T-helper 2 cell treated with Interferon-gamma antibody and Interleukin-4, amounts not matched to agents 100 ng/mL and 5 ng/mL, for 36 hours (primary cell): ENCODE measurements around the gene ESF1. TPM values are rescaled to one million over a fixed set of nuclear protein-coding genes. Genes with fewer than 3 reads are reported as not detected.
"Not testable (repeated sequence)": the region's sequence is repeated elsewhere in the genome, so short reads cannot be mapped to it uniquely, and the experiment has no call there.

Experiments
- intact Hi-C: fragments of 100-400 bp; cut with micrococcal nuclease; formaldehyde crosslinking; loops from one replicate; pipeline ENCODE4 v1.15.1; 2023
- total RNA-seq: library from RNA; stranded (reverse); gene quantifications from 2 replicates; pipeline ENCODE4 v1.2.3, GENCODE V29; 2022

ESF1 gene
- total RNA-seq, 1 donor from 2014 or later = 15.8 TPM

DNA sequence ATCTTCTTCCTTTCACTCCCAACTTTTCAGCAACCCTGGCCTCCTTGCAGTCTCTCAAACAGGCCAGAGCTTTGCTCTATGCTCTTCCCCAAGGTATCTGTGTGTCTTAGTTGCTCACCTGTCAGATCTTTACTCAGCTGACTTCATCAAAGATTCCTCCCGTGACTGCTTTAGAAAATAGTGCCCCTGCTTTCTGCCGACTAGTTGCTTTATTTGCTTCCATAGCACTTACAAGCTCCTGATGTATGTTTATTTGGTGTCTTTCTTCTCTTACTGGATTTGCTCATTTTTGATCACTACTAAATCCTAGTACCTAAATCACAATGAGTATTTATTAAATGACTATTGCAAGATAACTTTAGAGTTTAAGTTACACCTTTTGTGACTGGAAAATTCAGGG lies 6.0 kb upstream of the ESF1 start:
- intact Hi-C loops = no loop called here

DNA sequence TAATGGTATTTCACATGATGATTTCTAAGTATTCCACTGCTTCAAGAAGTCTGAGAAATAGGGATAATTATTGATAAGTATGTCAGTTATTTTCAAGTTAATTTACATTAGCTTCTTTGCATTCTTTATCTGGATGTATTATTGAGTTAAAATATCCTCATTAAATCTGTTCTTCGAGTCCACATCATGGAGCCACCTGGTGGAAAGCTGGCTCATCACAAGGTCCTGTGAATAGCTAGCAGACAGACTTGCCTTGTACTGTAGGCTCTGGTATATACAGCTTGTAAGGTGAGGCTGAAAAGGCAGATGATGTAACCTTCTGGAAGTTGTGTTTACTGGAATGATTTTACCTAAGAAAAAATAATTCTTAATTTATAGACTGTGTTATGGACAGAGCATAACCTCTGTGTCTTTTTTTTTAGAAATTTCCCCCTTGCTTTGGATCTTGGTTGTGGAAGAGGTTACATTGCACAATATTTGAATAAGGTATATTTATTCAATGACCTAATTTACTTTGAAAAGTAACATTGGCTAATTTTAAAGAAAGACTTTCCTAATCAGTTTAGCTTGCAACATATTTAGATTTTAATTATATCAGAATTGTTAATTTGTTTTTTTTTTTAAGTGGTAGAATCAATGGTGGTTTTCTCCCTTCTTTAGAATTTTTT lies 3.6 kb upstream of the ESF1 start:
- intact Hi-C loops = loop anchor here (5.0 to 10.0 kb wide), 3 partner anchors 331 to 564 kb away; partner anchors contain the start of gene ISM1

DNA sequence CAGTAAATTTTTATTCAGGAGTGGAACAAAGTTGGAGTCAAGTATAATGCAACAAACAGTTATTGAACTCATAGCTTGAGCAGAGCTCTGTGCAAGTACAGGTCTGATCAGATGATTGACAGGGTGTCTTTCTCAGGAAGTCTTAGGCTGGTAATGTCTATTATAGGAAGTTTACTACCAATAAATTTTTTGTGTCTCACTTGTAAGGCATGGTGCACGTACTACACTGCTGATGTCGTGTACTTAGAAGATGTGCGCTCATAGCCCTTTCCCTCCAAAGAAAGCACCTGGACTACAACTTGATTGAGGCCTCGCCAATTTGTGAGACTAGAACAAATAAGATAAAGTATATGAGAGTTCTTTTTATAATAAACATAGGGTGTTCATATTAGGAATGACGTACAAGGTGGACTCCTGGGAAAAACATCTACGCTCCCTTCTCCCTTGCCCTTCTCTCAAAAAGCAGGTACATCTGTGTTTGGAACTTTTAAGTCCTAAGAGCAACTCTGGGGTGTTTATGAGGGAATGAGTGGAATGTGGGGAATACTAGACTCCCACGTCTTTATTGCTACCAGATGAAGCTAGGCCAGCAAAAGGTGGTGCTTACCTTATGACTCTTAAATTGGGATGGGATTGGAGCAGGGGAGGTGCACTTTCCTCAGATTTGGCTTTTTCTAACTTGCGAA lies 1.6 kb upstream of the ESF1 start:
- intact Hi-C loops = loop anchor here (5.0 to 10.0 kb wide), 3 partner anchors 329 to 561 kb away; partner anchors contain the start of gene ISM1

DNA sequence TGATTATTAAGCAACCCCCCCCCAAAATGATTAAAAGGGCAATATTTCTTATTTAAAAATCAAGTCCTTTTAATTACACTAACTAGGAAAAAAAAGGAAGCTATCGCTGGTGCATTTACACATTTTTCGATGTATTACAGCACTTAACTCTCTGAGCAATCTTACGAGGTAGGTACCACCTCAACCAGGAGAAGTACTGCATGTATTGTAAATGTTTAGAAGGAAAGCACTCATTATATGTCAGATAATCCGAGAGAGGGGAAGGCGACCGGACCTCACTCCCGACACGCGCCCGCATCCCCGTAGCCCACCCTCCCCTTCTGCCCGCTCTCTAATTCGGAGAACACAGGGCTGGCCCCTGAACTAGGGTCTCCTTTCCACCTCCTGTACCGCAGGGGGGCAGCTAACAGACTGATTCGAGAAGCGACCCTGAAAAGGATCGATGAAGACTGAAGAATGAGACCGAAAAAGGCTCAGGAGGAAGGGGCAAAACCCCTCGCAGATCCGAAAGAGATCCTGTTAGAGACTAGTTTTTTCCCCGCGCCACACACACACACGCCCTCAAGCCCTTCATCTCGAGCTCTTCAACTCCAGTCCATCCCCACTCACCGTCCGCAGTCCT lies 337 bp downstream of the ESF1 start:
- intact Hi-C loops = loop anchor here (2.0 to 10.0 kb wide), 3 partner anchors 146 to 560 kb away; partner anchors contain the start of genes ISM1 and TASP1

DNA sequence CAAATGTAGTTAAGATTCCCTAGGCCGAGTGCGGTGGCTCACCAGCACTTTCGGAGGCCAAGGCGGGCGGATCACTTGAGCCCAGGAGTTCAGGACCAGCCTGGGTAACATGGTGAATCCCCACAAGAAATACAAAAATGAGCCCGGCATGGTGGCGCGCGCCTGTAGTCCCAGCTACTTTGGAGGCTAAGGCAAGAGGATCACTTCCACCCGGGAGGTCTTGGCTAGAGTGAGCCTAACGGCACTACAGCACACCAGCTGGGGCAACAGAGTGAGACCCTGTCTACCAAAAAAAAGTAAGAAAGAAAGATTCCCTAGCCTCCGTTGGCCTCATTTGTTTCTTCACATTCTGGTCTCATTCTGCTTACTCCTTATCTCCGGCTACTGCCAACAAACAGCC lies 1.2 kb downstream of the ESF1 start:
- intact Hi-C loops = loop anchor here (10.0 kb wide), 2 partner anchors 459 to 559 kb away; partner anchors contain the start of gene ISM1

DNA sequence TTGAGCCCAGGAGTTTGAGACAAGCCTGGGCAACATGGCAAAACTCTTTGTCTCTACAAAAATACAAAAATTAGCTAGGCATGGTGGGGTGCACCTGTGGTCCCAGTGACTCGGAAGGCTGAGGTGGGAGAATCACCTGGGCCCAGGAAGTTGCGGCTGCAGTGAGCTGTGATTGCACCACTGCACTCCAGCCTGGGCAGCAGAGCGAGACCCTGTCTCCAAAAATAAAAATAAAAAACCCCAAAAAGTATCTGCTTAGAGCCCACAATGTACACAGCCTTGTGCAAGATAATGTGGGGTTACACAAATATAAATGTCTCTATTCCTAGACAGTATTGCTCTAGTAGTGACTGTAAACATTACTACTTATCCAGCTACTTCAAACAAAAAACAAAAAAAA lies 5.9 kb downstream of the ESF1 start:
- intact Hi-C loops = loop anchor here (10.0 kb wide), 1 partner anchor 854 kb away; no protein-coding TSS in a partner anchor

DNA sequence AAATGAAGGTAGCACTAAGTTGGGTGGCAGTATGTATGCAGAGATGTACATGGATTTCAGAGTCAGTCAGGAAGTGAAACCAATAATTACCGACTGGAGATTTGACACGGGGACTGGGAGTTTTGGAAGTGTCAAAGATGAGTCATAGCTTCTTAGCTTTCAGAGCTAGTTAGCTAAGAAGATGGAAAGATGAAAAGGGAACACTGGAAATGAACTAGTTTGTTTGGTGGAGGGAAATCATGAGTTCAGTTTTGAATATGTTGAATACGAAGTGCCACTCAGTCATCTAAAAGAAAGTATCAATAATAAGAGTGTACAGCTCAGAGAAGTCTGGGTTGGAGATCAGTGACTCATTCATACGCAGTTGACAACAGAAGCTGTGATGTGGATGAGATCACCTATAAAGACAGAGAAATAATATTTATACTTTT lies 7.5 kb downstream of the ESF1 start:
- intact Hi-C loops = loop anchor here (10.0 kb wide), 1 partner anchor 852 kb away; no protein-coding TSS in a partner anchor

DNA sequence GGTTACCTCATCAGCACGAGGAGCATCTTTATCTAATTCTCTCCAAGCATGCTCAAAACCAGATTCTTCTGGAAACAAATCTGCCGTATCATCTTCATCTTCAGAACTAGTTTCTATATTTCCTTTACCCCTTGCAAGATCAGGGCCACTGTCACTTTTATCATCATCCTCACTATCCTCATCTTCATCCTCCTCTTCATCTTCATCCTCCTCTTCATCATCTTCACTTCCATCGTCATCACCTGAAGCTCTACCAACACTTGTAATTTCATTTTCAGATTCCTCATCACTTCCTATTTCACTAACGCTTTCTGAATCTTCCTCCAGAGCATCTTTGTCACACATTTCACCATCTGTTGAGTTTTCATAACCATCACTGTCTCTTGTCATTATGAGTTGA lies 8.9 kb downstream of the ESF1 start:
- intact Hi-C loops = loop anchor here (1.0 to 10.0 kb wide), 2 partner anchors 9 to 851 kb away; partner anchors contain the start of gene NDUFAF5

DNA sequence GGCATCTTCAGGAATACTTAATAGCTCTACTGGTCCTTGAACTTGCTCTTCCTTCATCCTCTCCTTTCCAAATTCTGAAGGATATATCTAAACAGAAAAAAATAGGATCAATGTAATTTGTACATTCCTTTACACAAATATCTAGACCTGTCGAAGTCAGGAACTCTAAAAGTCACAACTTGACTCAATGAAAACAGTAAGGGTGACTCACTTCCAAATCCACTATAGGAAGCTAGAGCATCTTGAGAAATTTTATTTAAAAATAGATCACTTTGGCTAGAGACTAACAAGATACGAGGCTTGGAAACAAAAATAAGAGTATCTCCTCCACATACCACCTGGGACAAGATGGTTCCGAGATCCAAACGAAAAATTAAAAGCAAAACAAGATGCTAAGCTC lies 12.2 kb downstream of the ESF1 start:
- intact Hi-C loops = loop anchor here (5.0 to 10.0 kb wide), 3 partner anchors 315 to 848 kb away; no protein-coding TSS in a partner anchor

DNA sequence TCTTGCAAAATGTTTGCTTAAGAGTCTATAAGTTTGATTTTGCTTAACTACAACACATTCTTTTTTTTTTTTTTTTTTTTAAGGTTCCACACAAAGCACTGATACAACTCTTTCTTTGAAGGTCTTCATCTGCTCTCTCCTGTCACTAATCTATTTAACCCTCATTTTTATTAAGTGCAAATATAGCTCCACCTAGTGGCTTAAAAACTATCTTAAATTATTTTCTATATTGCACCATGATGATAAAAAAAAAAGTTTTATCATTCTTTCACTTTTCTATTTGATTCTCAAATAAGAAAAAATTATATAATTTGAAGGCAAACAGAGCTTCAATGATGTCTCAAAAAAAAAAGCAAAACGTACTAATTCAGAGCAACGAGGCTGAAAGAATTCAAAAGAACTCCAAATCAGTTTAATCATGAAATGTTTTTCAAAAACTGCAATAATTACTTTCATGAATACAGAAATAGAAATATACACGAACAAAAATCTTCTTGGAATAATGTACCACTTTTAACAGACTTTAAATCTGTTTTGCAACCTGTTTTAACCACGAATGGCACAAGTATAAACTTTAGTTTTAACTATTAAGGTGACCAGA lies 12.8 kb downstream of the ESF1 start:
- intact Hi-C loops = loop anchor here (5.0 to 10.0 kb wide), 3 partner anchors 315 to 847 kb away; no protein-coding TSS in a partner anchor

DNA sequence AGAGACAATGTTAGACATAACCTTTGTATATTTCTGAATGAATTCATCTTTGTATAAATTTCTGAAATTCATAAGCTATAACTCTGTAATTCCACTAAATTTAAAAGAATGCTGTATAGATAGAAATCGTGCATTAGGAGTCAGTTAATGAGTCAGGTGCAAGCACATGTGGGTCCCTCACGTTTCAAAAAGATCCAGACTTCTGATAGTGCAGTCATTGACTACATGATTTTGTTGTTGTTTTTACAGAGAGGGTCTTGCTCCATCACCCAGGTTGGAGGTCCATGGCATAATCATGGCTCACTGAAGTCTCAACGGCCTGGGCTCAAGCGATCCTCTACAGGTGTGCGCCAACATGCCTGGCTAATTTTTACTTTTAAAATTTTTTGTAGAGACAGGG lies 14.6 kb downstream of the ESF1 start:
- intact Hi-C loops = loop anchor here (5.0 to 10.0 kb wide), 3 partner anchors 313 to 845 kb away; no protein-coding TSS in a partner anchor

DNA sequence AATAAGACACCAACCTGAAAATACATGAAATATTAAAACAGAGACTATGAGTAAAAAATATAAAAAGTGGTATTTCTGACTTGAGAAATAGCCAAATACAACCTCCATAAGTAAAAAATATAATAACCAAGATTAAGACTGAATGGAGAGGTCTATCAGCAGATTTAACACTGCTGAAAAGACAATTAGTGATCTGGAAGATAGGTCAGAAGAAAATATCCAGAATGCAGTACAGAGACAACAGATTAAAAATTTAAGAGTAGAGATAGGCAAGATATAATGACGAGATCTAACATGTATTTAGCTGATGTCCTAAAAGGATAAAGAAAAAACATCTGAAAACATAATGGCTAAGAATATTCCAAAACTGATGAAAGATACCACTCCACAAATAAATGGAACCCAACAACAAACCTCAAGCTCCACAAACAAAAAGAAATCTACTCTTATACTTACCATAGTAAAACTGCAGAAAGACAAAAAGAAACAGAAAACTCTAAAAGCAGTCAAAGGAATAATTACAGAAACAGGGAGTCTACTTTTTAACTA lies 18.8 kb downstream of the ESF1 start:
- intact Hi-C loops = no loop called here

DNA sequence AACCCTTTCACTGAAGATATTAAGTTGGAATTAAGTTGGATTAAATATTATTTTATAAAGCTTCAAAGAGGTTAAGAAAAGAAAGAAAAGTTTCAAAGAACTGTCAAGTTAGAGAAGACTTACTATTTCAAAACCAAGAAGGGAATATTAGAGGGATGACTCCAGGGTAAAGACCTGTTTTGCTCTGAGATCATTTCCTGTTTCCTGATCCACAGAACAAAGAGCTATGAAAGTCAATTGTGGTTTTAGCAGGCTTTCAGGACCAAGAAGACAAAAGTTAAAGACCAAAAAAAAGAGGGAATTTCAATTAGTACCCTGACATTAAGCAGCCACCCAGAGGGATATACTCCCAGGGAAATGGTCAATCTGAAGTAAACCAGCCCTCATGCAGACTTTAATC lies 19.4 kb downstream of the ESF1 start:
- intact Hi-C loops = no loop called here

DNA sequence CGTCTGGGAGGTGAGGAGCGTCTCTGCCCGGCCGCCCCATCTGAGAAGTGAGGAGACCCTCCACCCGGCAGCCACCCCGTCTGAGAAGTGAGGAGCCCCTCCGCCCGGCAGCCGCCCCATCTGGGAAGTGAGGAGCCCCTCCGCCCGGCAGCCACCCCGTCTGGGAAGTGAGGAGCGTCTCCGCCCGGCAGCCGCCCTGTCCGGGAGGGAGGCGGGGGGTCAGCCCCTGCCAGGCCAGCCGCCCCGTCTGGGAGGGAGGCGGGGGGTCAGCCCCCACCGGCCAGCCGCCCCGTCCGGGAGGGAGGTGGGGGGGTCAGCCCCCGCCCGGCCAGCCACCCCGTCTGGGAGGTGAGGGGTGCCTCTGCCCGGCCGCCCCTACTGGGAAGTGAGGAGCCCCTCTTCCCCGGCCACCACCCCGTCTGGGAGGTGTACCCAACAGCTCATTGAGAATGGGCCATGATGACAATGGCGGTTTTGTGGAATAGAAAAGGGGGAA lies 24.2 kb downstream of the ESF1 start:
- intact Hi-C loops = not testable (repeated sequence)

DNA sequence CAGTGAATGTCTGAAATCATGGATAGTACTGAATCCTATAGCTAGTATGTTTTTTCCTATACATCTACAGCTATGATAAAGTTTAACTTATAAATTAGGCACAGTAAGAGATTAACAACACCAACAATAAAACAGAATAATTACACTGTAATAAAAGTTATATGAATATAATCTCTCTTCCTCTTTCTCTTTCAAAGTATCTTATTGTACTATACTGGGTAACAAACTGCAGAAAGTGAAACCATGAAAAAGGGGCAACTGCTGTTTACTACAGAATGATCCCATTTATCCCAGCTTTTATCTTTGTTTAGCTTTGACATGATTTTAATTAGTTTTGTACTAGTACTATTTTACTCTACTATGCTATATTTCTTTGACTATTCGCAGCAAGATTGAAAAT lies 25.8 kb downstream of the ESF1 start:
- intact Hi-C loops = no loop called here

DNA sequence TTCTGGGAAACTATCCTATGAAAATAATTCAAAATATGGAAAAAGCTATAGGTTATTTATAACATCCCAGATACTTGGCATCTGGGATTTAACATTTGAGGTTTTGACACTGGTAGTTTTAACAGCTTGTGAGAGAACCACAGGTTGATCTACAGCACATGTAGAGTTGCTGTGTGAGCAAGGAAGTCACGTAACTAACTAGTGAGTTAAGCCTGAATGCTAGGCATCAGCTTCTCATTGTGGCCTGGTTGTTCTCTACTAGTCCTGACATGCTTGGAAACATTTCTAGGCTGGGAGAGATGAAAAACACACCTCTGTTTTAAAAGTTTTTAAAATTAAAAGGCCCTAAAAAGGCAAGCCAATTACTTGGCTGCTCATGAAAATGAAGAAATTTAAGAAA lies 28.2 kb downstream of the ESF1 start:
- intact Hi-C loops = no loop called here

DNA sequence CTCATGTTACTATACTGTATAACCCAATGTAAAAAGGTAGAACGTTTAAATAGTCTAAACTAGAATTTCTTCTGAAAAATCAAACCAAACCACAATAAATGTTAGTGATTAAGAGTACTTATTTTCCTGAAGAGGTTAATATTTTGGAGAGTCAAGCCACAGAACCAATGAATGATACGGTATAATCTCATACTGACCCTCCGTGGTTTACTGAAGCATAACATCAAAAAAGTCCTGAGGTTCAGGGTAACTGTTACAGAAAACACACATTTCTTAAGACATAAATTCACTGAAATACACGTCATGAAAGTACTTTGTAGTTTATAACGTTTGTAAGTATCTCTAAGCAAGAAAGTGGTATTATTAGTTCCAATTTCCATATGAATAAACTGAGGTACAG lies 28.9 kb downstream of the ESF1 start:
- intact Hi-C loops = no loop called here

DNA sequence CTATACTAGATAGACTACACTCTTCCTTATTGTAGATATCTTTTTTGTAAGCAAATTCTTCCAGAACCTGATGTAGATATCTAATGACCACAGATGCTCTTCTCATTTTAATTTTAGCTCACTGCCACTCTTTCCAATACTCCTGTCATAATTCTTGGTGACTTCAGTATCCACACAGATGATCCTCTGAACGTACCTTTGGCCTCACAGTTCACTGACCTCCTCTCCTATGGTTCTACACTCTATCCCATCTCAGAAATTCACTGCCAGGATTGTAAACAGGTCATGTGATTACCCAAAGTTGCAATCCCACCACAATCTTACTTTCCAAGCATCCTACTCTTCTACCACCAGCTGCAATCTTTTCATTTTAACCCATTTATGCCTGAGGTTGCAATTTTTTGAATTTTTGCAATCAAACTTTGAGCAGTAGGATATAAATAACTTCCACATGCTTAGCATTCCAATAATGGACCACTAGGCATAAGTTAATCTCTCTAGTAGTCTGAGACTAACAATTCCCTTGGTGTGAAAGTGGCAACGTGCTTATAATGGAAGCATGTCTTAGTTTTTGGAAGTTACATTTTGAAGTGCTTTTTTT lies 31.2 kb downstream of the ESF1 start:
- intact Hi-C loops = no loop called here

DNA sequence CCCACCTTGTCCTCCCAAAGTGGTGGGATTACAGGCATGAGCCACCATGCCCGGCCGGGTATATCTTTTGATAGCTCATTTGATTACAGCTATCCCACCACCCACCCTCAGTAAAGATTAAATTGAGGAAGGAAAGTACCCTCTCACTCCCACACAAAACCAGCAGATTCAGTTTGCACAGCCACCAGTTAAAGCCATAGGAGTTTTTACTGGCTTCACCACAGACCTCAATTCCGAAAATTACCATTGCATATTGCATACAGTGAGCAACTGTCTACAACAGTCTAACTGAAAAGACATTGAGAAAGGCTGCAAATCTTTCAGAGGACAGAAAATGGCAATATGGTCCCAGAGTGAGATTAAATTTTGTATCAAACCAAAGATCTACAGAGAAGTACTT lies 34.9 kb downstream of the ESF1 start:
- intact Hi-C loops = no loop called here

DNA sequence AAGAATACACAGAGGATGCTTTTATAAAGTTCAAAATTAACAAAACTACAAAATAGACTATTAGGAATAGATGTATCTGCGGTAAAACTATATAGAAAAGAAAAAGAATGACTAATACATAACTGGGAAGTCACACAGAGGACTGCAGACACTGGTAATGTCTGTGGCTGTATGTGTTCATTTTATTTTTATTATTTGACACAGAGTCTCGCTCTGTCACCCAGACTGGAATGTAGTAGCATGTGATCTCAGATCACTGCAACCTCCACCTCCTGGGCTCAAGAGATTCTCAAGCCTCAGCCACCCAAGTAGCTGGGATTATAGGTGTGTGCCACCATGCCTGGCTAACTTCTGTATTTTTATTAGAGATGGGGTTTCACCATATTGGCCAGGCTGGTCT lies 38.9 kb downstream of the ESF1 start:
- intact Hi-C loops = no loop called here

DNA sequence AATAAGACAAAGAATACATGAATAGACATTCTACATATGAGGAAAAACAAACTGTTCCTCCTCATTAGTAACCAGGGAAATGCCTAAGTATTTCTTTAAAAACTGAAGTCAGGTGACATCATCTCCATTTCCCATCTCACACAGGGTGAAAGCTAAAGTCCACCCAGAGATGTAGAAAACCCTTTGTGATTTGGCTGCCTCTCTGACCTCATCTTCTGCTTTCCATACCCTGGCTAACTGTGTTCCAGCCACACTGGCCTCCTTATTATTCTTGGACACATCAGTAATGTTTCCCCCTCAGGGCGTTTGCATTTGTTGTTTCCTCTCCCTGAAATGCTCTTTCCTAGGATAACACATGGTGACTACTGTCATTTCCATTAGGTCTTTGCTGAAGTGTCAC lies 40.4 kb downstream of the ESF1 start:
- intact Hi-C loops = no loop called here
